Upper lobe of right lung (tissue), 1 donor: ENCODE data around the gene LGR6. TPM values are rescaled to one million over a fixed set of nuclear protein-coding genes. Genes with fewer than 3 reads are reported as not detected.
"Not testable (repeated sequence)": the region's sequence is repeated elsewhere in the genome, so short reads cannot be mapped to it uniquely, and the experiment has no call there.

Source experiments
- ATAC-seq: fragments of 200-7000 bp; cut with Tn5 transposase; one replicate; pipeline ENCODE4 v1.9.1; 2020; ENCODE audit warnings: mild to moderate bottlenecking, moderate library complexity
- DNase-seq: peaks from one replicate; pipeline ENCODE4 v3.0.0-alpha.2; 2020
- H3K27ac ChIP-seq: fragments of 200-600 bp; one replicate; pipeline ENCODE4 v1.8.0; 2022
- H3K27me3 ChIP-seq: fragments of 200-600 bp; one replicate; pipeline ENCODE4 v1.8.0; 2022; ENCODE audit warnings: mild to moderate bottlenecking
- H3K36me3 ChIP-seq: fragments of 200-600 bp; one replicate; pipeline ENCODE4 v1.8.0; 2022
- H3K4me1 ChIP-seq: fragments of 200-600 bp; one replicate; pipeline ENCODE4 v1.8.0; 2022
- H3K4me3 ChIP-seq: fragments of 200-600 bp; one replicate; pipeline ENCODE4 v1.8.0; 2022; ENCODE audit warnings: mild to moderate bottlenecking
- H3K9me3 ChIP-seq: fragments of 200-600 bp; one replicate; pipeline ENCODE4 v1.8.0; 2022
- CTCF ChIP-seq: fragments of 200-600 bp; IDR thresholded peaks from one replicate; pipeline ENCODE4 v1.8.0; 2022; ENCODE audit warnings: antibody characterized with exemption
- intact Hi-C: fragments of 100-400 bp; cut with DNase I; formaldehyde crosslinking; loops from one replicate; pipeline ENCODE4 v1.11.0; 2022
- total RNA-seq: library from RNA; stranded (reverse); fragmentation: NEBNext Ultra II Directional; extraction: Animal tissue kit (Norgen Biotek cat#: 25700); gene quantifications from one replicate; pipeline ENCODE4 v1.2.1, GENCODE V29; 2021
- donor health status: DM: no; HTN: yes; CAD: no; lungs with severe emphysema.

The LGR6 gene
- total RNA-seq, 1 donor from 2014 or later, result 1.8 TPM

DNA sequence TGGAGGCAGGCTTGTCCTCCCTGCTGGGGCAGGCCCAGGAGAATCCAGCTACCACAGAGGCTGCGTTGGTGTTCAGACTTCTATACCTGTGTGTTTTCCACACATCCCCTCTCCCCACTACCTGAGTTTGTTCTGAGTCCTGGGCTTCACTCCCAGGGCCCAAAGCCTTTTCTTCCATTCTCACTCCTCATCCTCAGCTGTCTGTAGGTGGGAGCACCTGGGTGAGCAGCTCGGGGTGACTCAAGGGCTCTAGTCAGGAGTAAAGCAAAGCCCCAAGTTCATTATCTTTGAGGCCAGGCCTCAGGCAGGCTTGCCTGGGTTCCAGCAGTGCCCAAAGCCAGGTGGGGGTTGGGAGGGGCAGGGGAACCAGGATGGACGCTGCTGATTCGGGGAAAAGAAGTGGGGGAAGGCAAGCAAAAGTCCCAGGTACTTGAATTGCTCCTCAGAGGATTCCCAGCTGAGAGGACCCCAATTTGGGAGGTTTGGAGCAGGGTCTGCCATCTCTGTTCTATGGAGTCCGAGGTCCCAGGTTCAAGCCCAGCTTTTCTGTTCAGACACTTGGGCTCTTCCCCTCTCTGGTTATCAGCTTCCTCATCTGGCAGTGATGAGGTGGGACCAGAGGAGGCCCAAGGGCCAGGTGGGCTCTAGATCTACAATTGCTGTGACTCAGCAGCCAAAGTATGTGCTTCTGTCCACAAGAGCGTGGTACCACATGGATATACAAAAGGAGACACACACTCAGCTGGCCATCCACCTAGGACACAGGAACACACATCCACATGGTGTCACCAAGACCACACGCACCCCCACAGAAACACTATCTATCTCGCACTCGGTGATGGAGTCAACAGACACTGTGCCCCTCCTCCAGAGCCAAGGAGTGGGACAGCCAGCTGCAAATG, 27.4 kb upstream of the LGR6 start:
- Histone ChIP-seq H3K9me3 (no peaks in the 10 kb centered on the region), H3K36me3 (no peaks in the 10 kb centered on the region), H3K4me1 (peaks cover 7% of the 10 kb centered on the region), H3K27ac (peak overlapping the region; percentile 47), H3K27me3 (no peaks in the 10 kb centered on the region), H3K4me3 (no peak overlapping the region)
- DNase-seq (peak; percentile 31), ATAC-seq (no peak)
- no peak for TF ChIP-seq CTCF
- intact Hi-C loops, result no loop called here

DNA sequence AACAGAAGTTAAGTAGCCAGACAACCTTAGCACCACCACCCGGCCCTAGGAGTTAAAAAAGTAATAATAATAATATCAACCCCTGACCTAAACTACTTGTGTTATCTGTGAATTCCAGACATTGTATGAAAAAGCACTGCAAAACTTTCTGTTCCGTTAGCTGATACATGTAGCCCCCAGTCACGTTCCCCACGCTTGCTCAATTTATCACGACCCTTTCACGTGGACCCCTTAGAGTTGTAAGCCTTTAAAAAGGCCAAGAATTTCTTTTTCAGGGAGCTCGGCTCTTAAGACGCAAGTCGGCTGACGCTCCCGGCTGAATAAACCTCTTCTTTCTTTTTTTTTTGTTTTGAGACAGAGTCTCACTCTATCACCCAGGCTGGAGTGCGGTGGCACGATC, 26.5 kb upstream of the LGR6 start:
- peak overlapping the region; percentile 14 for H3K4me3 ChIP-seq

GRCh38 chr1:202167708-202168415, 25.7 kb upstream of the LGR6 start:
- Histone ChIP-seq H3K4me1 (peaks cover 7% of the 10 kb centered on the region), H3K27me3 (no peaks in the 10 kb centered on the region), H3K27ac (no peak overlapping the region), H3K9me3 (no peaks in the 10 kb centered on the region), H3K36me3 (no peaks in the 10 kb centered on the region), H3K4me3 (no peak overlapping the region)
- peak; percentile 68 for DNase-seq
- peak; percentile 14 for ATAC-seq
- intact Hi-C loops, result no loop called here
- TF ChIP-seq CTCF, result no peak

More for the DNA sequence above, 26.5 kb upstream of the LGR6 start:
- DNase-seq, H3K9me3 ChIP-seq, H3K27me3 ChIP-seq, intact Hi-C loops, H3K27ac ChIP-seq, H3K4me1 ChIP-seq, H3K36me3 ChIP-seq, ATAC-seq: not testable (repeated sequence)

DNA sequence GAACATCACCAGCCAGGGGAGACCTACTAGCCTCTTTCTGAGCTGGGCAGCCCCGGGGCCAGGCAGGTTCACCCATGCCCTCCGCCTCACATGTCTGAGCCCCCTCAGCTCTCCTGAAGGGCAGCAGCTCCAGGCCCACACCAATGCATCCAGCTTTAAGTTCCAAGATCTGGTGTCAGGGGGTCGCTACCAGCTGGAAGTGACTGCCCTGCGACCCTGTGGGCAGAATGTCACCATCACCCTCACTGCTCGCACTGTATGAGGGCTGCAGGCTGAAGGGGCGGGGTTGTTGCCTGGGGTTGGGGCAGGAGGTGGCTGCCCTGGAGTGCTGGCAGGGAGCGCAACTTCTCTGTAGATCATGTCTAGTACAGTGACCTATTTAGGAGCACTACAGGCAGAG, 24.7 kb upstream of the LGR6 start:
- Histone ChIP-seq H3K4me3 (no peak overlapping the region), H3K36me3 (no peaks in the 10 kb centered on the region), H3K27ac (no peak overlapping the region), H3K9me3 (no peaks in the 10 kb centered on the region), H3K4me1 (peaks cover 3% of the 10 kb centered on the region), H3K27me3 (no peaks in the 10 kb centered on the region)
- TF ChIP-seq CTCF, result no peak
- intact Hi-C loops, result no loop called here
- DNase-seq, result peak; percentile 53
- ATAC-seq, result no peak

- H3K4me1 ChIP-seq, result peaks cover 3% of the 10 kb centered on the region
- no peak for DNase-seq
Observed at GRCh38 chr1:202170726-202171125, 22.9 kb upstream of the LGR6 start.

More at GRCh38 chr1:202170726-202171125, 22.9 kb upstream of the LGR6 start:
- no peak for TF ChIP-seq CTCF
- Histone ChIP-seq H3K27me3 (no peaks in the 10 kb centered on the region), H3K4me3 (no peak overlapping the region), H3K9me3 (no peaks in the 10 kb centered on the region), H3K27ac (no peak overlapping the region), H3K36me3 (no peaks in the 10 kb centered on the region)
- intact Hi-C loops, result no loop called here
- ATAC-seq, result no peak
